Esophagus squamous epithelium (tissue), 5 donors: Measurements from ENCODE around the gene GTF3C4. TPM values are rescaled to one million over a fixed set of nuclear protein-coding genes. Genes with fewer than 3 reads are reported as not detected.

Experiments
- DNase-seq: peaks from one replicate; lab custom pipeline; 2025; lab: John Stamatoyannopoulos, UW
- H3K27ac ChIP-seq, 4 donors: fragments of 200-600 bp; sonication (generic); one replicate each; pipeline ENCODE4 v1.5.1; 2016 to 2019; ENCODE audit warnings: mild to moderate bottlenecking in 1 of 4
- H3K27me3 ChIP-seq, 4 donors: fragments of 200-600 bp; sonication (generic); 1 replicate in 3 of 4; 2 replicates in 1 of 4; pipeline versions ENCODE4 v1.5.1 to v1.6.0; 2017 to 2021; ENCODE audit warnings: antibody characterized with exemption in 1 of 4
- H3K36me3 ChIP-seq, 3 donors: fragments of 200-600 bp; sonication (generic); one replicate each; pipeline ENCODE4 v1.5.1; 2016 to 2019
- H3K4me1 ChIP-seq, 3 donors: fragments of 200-600 bp; sonication (generic); one replicate each; pipeline ENCODE4 v1.5.1; 2017 to 2019
- H3K4me3 ChIP-seq, 4 donors: fragments of 200-600 bp; sonication (generic); 1 replicate in 3 of 4; 2 replicates in 1 of 4; pipeline ENCODE4 v1.5.1; 2016 to 2019; ENCODE audit warnings: mild to moderate bottlenecking in 2 of 4, moderate library complexity in 1 of 4
- H3K9me3 ChIP-seq, 3 donors: fragments of 200-600 bp; sonication (generic); one replicate each; pipeline ENCODE4 v1.5.1; 2016 to 2019
- CTCF ChIP-seq, 6 experiments: fragments of 450-650 bp in 4 of 6; fragments of 200-600 bp in 2 of 6; sonication (generic) in 2 of 6; IDR thresholded peaks; one replicate each; pipeline ENCODE4 v1.5.1; 2016 to 2019; ENCODE audit warnings: antibody characterized with exemption in 6 of 6, mild to moderate bottlenecking in 4 of 6, moderate library complexity in 4 of 6
- POLR2A ChIP-seq, 4 donors: fragments of 450-650 bp; IDR thresholded peaks; one replicate each; pipeline ENCODE4 v1.6.1; 2017; ENCODE audit warnings: antibody characterized with exemption in 4 of 4, mild to moderate bottlenecking in 4 of 4, moderate library complexity in 3 of 4
- WGBS, 2 donors: methylation state at CpG; one replicate each; pipeline ENCODE4 v1.1.5; 2018; 5-methylcytosine and 5-hydroxymethylcytosine counted together
- intact Hi-C: fragments of 100-400 bp; cut with DNase I; formaldehyde crosslinking; loops from one replicate; pipeline ENCODE4 v1.15.0; 2022
- total RNA-seq, 4 donors: library from RNA; depleted of rRNA; stranded (reverse); fragments of >200 nt; gene quantifications; one replicate each; pipeline ENCODE4 v1.1.0, GENCODE V29; 2016
- donor health status: DM: yes; HTN: yes; CAD: no.

Gene GTF3C4
- total RNA-seq, 4 donors from 2014 or later: 9.7 to 14.3 (median 11.3) TPM

GRCh38 chr9:132740526-132741309 lies 70.5 kb downstream of the GTF3C4 start:
- intact Hi-C loops: no loop called here
- Histone ChIP-seq H3K4me1 (peaks cover 0 to 17% (median 0%) of the 10 kb centered on the region in 3 donors), H3K4me3 (no peak overlapping the region), H3K36me3 (no peaks in the 10 kb centered on the region), H3K9me3 (no peaks in the 10 kb centered on the region), H3K27me3 (peaks cover 0 to 60% (median 7%) of the 10 kb centered on the region in 4 donors), H3K27ac (no peak overlapping the region)
- 80 to 87% methylated on average over 3 to 10 of the region's 15 CpGs for WGBS, 2 donors
- TF ChIP-seq POLR2A (IDR thresholded peaks at IDR 0.05): no peak
- no peak for TF ChIP-seq CTCF (IDR thresholded peaks at IDR 0.05)
- DNase-seq: no peak

DNA sequence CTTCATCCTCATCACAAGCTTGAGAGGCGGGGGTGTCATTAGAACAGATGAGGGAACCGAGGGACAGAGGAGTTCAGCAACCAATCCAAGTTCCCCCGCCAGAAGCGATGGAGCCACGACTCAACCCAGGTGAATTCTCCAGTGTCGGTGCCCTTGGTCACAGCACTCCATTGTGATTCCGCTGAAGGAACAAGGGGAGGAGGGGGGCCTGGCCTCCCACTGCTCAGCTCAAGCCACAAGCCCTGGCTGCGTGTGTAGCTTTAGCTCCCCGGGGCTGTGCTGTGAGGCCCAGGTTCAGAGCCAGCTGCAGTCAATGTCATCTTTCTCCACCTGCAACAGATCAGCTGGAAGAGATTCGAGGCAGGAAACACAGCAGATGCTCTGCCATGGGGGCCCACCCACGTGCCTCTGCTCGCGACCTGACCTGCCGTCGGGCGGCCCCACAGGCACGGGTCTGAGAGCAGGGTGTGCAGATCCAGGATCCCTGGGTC lies 72.6 kb downstream of the GTF3C4 start:
- peaks cover 0 to 17% (median 0%) of the 10 kb centered on the region in 3 donors for H3K4me1 ChIP-seq
- H3K27me3 ChIP-seq: peaks cover 0 to 72% (median 7%) of the 10 kb centered on the region in 4 donors
- DNase-seq: no peak

DNA sequence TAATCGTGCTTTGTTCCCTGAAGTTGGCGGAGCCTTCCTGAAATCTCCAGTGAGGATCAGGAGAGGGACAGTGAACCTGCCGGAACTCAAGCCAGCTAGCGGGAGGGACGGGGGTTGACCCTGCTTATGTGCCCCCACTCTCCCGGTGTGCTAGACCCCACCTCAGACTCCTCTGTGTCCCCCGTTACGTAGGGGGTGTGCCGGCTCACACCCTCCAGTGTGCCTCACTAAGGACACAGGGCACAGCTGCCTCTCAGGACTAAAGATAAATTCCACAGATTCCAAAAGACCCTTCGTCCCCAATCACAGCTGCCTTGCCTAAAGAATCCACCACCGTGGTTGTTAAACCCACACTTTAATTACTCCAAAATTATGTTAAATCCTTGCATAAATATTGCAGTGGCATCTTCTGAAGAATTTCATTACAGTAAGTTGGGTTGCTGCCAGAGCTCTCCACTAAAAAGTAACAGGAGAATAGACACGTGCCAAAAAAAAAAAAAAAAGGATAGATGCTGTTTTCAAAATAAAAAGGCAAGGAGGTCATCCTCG lies 73.7 kb downstream of the GTF3C4 start:
- WGBS, 2 donors: 43 to 46% methylated on average over 5 to 12 of the region's 13 CpGs
- TF ChIP-seq CTCF (IDR thresholded peaks at IDR 0.05) (no peak), POLR2A (IDR thresholded peaks at IDR 0.05) (no peak)
- H3K27ac ChIP-seq: no peak overlapping the region
- H3K4me1 ChIP-seq: peaks cover 0 to 17% (median 0%) of the 10 kb centered on the region in 3 donors
- no peak for DNase-seq
- no peak overlapping the region for H3K4me3 ChIP-seq
- intact Hi-C loops: no loop called here
- H3K27me3 ChIP-seq: peaks cover 0 to 72% (median 7%) of the 10 kb centered on the region in 4 donors
- H3K36me3 ChIP-seq: no peaks in the 10 kb centered on the region
- H3K9me3 ChIP-seq: no peaks in the 10 kb centered on the region

More for the DNA sequence above, 72.6 kb downstream of the GTF3C4 start:
- TF ChIP-seq CTCF (IDR thresholded peaks at IDR 0.05) (no peak), POLR2A (IDR thresholded peaks at IDR 0.05) (no peak)
- intact Hi-C loops: no loop called here
- 20 to 53% methylated on average over 7 to 13 of the region's 17 CpGs for WGBS, 2 donors
- Histone ChIP-seq H3K27ac (no peak overlapping the region), H3K4me3 (no peak overlapping the region), H3K36me3 (no peaks in the 10 kb centered on the region), H3K9me3 (no peaks in the 10 kb centered on the region)

Other genes with a start within 250 kb of the GTF3C4 start
- not detected for gene BARHL1, start 87.9 kb upstream of the GTF3C4 start, total RNA-seq
- gene DDX31, start 481 bp upstream of the GTF3C4 start, total RNA-seq: 10 to 100 TPM; 10.2 to 18.3 (median 11.8) TPM
- 1 to 10 TPM in 1 of 4 donors, under 1 TPM in 2, not detected in 1; 0.38 to 1.1 (median 0.48) TPM for gene AK8, start 207.8 kb downstream of the GTF3C4 start, total RNA-seq
- gene SPACA9, start 208.4 kb downstream of the GTF3C4 start, total RNA-seq: 1 to 10 TPM; 2.0 to 6.2 (median 3.9) TPM